ENCODE results near the gene TRIM25.
"Not testable (repeated sequence)": the region's sequence is repeated elsewhere in the genome, so short reads cannot be mapped to it uniquely, and the experiment has no call there.

Gene TRIM25

DNA sequence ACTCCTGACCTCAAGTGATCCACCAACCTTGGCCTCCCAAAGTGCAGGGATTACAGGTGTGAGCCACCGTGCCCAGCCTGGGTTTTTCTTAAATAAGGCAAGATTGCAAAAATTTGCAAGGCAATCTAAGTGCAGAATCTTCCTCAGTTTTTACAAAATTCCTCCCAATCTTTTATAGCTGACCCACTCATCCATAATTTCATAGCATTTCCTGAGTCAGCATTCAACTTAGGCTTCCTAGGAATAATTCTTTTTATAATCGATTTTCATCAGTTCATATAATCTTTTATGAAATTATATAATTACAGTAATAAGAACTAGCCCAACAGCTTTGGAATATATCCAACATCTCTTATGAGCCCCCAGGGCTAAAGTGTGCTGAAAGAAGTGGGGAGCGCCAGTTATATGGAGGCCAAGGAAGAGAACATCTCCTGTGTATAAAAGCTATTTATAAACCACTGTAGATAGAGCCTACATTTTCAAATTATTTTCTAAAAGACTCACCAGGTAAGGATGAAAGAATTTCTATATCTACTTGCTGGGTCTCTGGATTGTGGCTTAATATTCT is 32.2 kb upstream of the TRIM25 start:
- FAIRE-seq (no peak), DNase-seq (ENCODE audit: insufficient read length, low spot score) (no peak)
- no peak for TF ChIP-seq CTCF (IDR thresholded peaks at IDR 0.05; ENCODE audit: insufficient read depth, missing control alignments)

- FAIRE-seq (no peak), DNase-seq (ENCODE audit: insufficient read length, low spot score) (no peak)
- TF ChIP-seq CTCF (IDR thresholded peaks at IDR 0.05; ENCODE audit: insufficient read depth, missing control alignments) = no peak
Observed at GRCh38 chr17:56943505-56944125, 29.8 kb upstream of the TRIM25 start.

- DNase-seq (ENCODE audit: insufficient read length, low spot score) = peak; percentile 34
- TF ChIP-seq CTCF (IDR thresholded peaks at IDR 0.05; ENCODE audit: insufficient read depth, missing control alignments) = peak; percentile 82
- FAIRE-seq = no peak
Observed at GRCh38 chr17:56939869-56940484, 26.1 kb upstream of the TRIM25 start.

GRCh38 chr17:56938206-56938605 is 24.4 kb upstream of the TRIM25 start:
- DNase-seq (ENCODE audit: insufficient read length, low spot score); FAIRE-seq: not testable (repeated sequence)

DNA sequence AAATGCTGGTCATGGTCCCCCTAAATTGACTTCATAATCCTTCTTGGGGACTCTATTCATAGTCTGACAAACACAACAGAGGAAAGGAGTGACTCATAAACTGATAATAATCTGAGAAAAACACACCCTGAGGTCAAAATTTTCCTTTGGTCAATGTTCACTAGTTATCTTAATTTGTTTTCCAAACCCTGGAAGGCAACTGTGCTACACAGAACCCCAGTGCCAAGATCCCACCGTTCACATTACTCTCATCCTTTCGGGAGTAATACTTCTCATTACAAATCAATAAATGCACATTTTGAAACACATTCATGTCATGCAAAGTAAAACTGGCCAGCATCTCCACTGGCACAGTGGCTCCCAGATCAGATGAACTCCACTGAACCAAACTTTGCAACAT is 23.8 kb upstream of the TRIM25 start:
- FAIRE-seq (no peak), DNase-seq (ENCODE audit: insufficient read length, low spot score) (no peak)
- no peak for TF ChIP-seq CTCF (IDR thresholded peaks at IDR 0.05; ENCODE audit: insufficient read depth, missing control alignments)

- no peak for FAIRE-seq
- DNase-seq (ENCODE audit: insufficient read length, low spot score) = no peak
- TF ChIP-seq CTCF (IDR thresholded peaks at IDR 0.05; ENCODE audit: insufficient read depth, missing control alignments) = no peak
Observed at GRCh38 chr17:56936697-56937322, 23.0 kb upstream of the TRIM25 start.

- no peak for DNase-seq (ENCODE audit: insufficient read length, low spot score)
- no peak for TF ChIP-seq CTCF (IDR thresholded peaks at IDR 0.05; ENCODE audit: insufficient read depth, missing control alignments)
- FAIRE-seq = no peak
Observed at GRCh38 chr17:56935461-56935860, 21.6 kb upstream of the TRIM25 start.

All from D721Med (cell line).